Stimulated activated memory B cell treated with anti-CD40 and anti-IgM and Interleukin-4, amounts not matched to agents 10 μg/mL and 1 μg/mL and 100 μg/mL, for 72 hours (primary cell): ENCODE results near the gene SEZ6L2.
"Not testable (repeated sequence)": the region's sequence is repeated elsewhere in the genome, so short reads cannot be mapped to it uniquely, and the experiment has no call there.

ENCODE experiments used
- ATAC-seq: fragments of 150-1000 bp; cut with Tn5 transposase; 2 replicates; pipeline ENCODE4 v1.10.0; 2021
- H3K27ac Mint-ChIP-seq: one replicate; pipeline ENCODE4 v1.8.0; 2022; ENCODE audit warnings: mild to moderate bottlenecking, mixed read lengths
- H3K27me3 Mint-ChIP-seq: one replicate; pipeline ENCODE4 v1.8.0; 2022; ENCODE audit warnings: mixed read lengths
- H3K36me3 Mint-ChIP-seq: one replicate; pipeline ENCODE4 v1.8.0; 2022; ENCODE audit warnings: mixed read lengths
- H3K4me1 Mint-ChIP-seq: one replicate; pipeline ENCODE4 v1.8.0; 2022; ENCODE audit warnings: mixed read lengths
- H3K4me3 Mint-ChIP-seq: one replicate; pipeline ENCODE4 v1.8.0; 2022; ENCODE audit warnings: mild to moderate bottlenecking, moderate library complexity, mixed read lengths
- H3K9me3 Mint-ChIP-seq: one replicate; pipeline ENCODE4 v1.8.0; 2022; ENCODE audit warnings: mixed read lengths

The SEZ6L2 gene

DNA sequence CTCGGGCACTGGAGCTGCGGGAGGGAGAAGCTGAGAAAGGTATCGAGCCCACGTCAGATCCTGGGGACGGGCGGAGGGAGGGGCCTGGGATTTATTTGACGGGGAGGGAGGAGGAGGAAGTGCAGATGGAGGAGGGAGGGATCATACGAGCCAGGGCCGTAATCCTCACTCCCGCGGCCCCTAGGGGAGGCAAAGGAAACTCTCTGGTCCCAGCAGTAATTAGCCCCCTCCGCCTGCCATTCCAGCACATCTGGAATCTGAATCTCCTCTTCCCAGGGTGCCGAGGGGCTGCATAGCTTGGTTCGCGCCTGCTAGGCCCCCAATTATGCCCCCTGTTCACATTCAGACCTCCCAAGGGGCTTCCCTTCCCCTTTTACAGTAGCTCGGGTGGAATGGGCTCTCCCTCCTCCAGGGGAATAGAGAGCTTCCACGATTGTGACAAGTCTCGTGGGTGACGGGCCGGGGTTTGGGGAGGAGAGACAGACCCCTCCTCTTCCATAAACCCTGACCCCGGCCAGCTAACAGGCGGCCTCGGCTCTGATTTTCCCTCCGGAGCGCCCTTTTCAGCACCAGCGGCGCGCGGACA, at the start of gene SEZ6L2:
SEZ6L2 (minus strand) TSS at position 35 of the 586 bp plus-strand sequence. CDS start 531 bp downstream, outside the sequence.
- ATAC-seq = no peak
- H3K4me3 Mint-ChIP-seq = peak within 1 kb of the TSS; percentile 72
- peaks cover 62% of the 10 kb centered on the region for H3K27me3 Mint-ChIP-seq
- H3K9me3 Mint-ChIP-seq = no peaks in the 10 kb centered on the region
- H3K4me1 Mint-ChIP-seq = peaks cover 27% of the 10 kb centered on the region
- no peak within 1 kb of the TSS for H3K27ac Mint-ChIP-seq
- H3K36me3 Mint-ChIP-seq = no peaks in the 10 kb centered on the region

DNA sequence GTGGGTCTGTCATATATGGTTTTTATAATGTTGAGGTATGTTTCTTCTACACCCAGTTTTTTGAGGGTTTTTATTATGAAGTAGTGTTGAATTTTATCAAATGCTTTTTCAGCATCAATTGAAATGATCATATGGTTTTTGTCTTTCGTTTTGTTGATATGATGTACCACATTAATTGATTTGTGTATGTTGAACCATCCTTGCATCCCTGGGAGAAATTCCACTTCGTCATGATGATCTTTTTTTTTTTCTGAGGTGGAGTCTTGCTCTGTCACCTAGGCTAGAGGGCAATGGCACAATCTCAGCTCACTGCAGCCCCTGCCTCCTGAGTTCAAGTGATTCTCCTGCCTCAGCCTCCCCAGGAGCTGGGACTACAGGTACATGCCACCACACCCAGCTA, 48.5 kb upstream of the SEZ6L2 start:
- no peak for ATAC-seq
- Mint-ChIP-seq H3K27ac (no peak overlapping the region), H3K4me3 (no peak overlapping the region), H3K36me3 (peaks cover 9% of the 10 kb centered on the region), H3K9me3 (peaks cover 5% of the 10 kb centered on the region), H3K27me3 (peaks cover 32% of the 10 kb centered on the region), H3K4me1 (no peaks in the 10 kb centered on the region)

DNA sequence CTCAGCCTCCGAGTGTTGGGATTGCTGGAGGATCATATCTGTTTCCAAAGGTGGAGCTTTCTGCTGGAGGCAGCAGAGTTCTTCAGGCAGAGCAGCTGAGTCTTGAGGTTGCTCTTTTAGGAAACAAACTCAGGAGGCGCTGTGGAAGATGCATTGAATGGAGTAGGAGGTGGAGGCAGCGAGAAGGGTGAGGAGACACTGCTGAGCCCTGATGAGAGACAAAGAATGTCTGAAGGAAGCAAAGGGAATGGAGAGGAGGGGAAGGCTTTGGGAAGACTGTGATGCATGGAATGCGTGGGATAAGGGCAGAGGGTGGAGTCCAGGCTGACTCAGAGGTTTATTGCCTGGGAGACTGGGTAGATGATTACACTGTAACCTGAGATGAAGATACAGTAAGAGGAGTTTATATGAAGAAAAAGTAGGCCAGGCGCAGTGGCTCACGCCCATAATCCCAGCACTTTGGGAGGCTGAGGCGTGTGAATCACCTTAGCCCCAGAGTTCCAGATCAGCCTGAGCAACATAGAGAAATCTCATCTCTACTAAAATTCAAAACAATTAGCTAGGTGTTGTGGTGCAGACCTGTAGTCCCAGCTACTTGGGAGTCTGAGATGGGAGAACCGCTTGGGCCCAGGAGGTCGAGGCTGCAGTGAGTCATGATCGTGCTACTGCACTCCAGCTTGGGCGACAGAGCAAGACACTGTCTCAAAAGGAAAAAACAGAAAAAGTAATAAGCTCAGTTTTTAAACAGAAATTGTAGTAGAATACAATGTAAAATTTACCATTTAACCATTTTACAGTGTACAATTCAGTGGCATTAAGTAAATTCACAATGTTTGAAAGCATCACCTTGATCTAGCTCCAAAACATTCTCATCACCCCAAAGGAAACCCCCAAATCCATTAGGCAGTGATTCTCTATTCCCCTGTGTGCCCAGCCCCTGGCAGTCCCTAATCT, 44.8 kb upstream of the SEZ6L2 start:
- no peak for ATAC-seq
- Mint-ChIP-seq H3K4me3 (no peak overlapping the region), H3K9me3 (no peaks in the 10 kb centered on the region), H3K36me3 (no peaks in the 10 kb centered on the region), H3K4me1 (no peaks in the 10 kb centered on the region), H3K27ac (no peak overlapping the region), H3K27me3 (peaks cover 23% of the 10 kb centered on the region)

GRCh38 chr16:29940656-29941055, 41.3 kb upstream of the SEZ6L2 start:
- Mint-ChIP-seq H3K27me3 (peaks cover 38% of the 10 kb centered on the region), H3K36me3 (no peaks in the 10 kb centered on the region), H3K9me3 (no peaks in the 10 kb centered on the region), H3K4me3 (no peak overlapping the region), H3K27ac (no peak overlapping the region), H3K4me1 (no peaks in the 10 kb centered on the region)
- no peak for ATAC-seq

- not testable (repeated sequence) for ATAC-seq, H3K27me3 Mint-ChIP-seq, H3K36me3 Mint-ChIP-seq, H3K4me3 Mint-ChIP-seq, H3K9me3 Mint-ChIP-seq, H3K27ac Mint-ChIP-seq
- H3K4me1 Mint-ChIP-seq = peaks cover 11% of the 10 kb centered on the region
These were observed 32.4 kb upstream of the SEZ6L2 start for GRCh38 chr16:29931750-29932149.

- no peaks in the 10 kb centered on the region for H3K27me3 Mint-ChIP-seq
- peak overlapping the region; percentile 98 for H3K27ac Mint-ChIP-seq
- H3K36me3 Mint-ChIP-seq = peaks cover 15% of the 10 kb centered on the region
- H3K4me3 Mint-ChIP-seq = peak overlapping the region; percentile 93
- no peak for ATAC-seq
- H3K9me3 Mint-ChIP-seq = no peaks in the 10 kb centered on the region
- peaks cover 47% of the 10 kb centered on the region for H3K4me1 Mint-ChIP-seq
These were observed 27.9 kb upstream of the SEZ6L2 start for GRCh38 chr16:29927070-29927905.

DNA sequence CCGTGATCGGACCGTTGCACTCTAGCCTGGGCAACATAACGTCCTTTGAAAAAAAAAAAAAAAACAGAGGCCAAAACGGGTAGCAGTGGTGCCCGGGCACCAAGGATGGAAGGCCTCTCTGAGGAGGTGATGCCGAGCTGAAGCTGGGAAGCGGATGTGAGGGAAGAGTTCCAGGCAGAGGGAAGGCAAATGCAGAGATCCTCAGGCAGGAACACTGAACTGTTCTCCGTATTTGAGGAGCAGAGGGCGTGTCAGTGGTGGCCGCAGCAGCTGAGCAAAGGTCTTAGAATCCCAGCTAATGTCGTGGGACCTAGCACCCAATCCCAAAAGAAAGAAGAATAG, 27.3 kb upstream of the SEZ6L2 start:
- peak; percentile 44 for ATAC-seq
- H3K36me3 Mint-ChIP-seq = peaks cover 15% of the 10 kb centered on the region
- H3K27ac Mint-ChIP-seq = peak overlapping the region; percentile 98
- H3K9me3 Mint-ChIP-seq = no peaks in the 10 kb centered on the region
- H3K27me3 Mint-ChIP-seq = no peaks in the 10 kb centered on the region
- peak overlapping the region; percentile 93 for H3K4me3 Mint-ChIP-seq
- H3K4me1 Mint-ChIP-seq = peaks cover 47% of the 10 kb centered on the region

GRCh38 chr16:29925781-29926710, 26.7 kb upstream of the SEZ6L2 start, which contains the start of gene KCTD13:
Gene KCTD13 (minus strand): TSS chr16:29926226. CDS start chr16:29926033, 193 bp downstream.
- peaks cover 47% of the 10 kb centered on the region for H3K4me1 Mint-ChIP-seq
- ATAC-seq = peak; percentile 96
- peak within 1 kb of the TSS; percentile 93 for H3K4me3 Mint-ChIP-seq
- peak within 1 kb of the TSS; percentile 98 for H3K27ac Mint-ChIP-seq
- no peaks in the 10 kb centered on the region for H3K27me3 Mint-ChIP-seq
- H3K36me3 Mint-ChIP-seq = peaks cover 21% of the 10 kb centered on the region
- H3K9me3 Mint-ChIP-seq = no peaks in the 10 kb centered on the region

DNA sequence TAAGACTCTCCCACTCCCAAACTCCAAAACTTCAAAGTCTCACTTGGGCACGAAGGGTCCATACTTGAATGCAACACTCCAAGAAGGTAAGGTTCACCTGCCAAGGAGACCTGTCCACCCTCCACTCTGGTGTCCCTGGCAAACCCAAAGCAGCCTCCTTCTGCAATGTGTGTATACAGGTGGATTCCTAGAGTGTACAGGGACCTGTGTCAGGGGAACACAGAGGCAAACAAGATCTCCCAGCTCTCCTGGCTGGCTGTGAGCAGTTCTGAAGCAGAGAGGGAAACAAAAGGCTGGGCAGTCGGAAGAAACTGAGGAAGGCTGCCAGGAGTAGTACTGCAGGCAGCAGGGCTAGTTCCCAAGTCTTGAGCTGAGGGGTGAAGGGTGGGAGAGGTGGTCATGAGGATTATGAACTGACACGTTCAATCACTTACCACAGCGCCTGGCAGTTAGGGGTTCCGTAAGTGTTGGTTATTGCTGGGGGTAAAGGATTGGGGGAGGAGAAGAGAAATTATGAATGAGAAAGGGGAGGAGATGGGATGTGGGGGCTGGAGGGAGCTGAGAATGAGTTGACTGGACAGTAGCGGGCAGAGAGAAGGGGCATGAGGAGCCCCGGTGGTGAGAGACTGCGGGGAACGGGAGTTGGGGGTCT, 25.9 kb upstream of the SEZ6L2 start:
- ATAC-seq = no peak
- H3K4me1 Mint-ChIP-seq = peaks cover 55% of the 10 kb centered on the region
- H3K27ac Mint-ChIP-seq = peak overlapping the region; percentile 98
- H3K27me3 Mint-ChIP-seq = no peaks in the 10 kb centered on the region
- H3K4me3 Mint-ChIP-seq = peak overlapping the region; percentile 93
- no peaks in the 10 kb centered on the region for H3K9me3 Mint-ChIP-seq
- H3K36me3 Mint-ChIP-seq = peaks cover 29% of the 10 kb centered on the region

DNA sequence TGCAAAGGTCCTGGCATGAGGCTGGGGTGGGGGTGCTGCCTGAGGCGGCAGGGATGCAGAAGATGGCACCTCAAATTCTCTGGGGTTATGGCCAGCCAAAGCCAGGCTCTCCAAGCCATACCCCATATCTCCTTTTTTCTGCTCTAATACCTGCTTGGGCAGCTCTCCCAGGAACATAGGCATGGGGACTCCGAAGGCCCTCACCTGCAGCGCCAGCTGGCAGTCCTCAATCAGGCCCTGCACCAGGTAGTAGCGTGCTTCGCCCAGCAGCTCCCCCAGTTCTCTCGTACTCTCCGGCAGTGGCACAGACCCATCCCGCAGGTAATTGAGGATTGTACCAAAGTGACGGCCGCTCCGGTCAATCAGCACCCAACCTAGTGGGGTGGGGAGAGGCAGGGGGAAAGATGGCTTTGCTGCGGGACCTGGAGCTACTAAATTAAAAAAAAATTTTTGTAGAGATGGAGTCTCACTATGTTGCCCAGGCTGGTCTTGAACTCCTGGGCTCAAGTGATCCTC, 23.7 kb upstream of the SEZ6L2 start:
- Mint-ChIP-seq H3K27ac (no peak overlapping the region), H3K4me1 (peaks cover 58% of the 10 kb centered on the region), H3K36me3 (peaks cover 34% of the 10 kb centered on the region), H3K27me3 (no peaks in the 10 kb centered on the region), H3K4me3 (no peak overlapping the region), H3K9me3 (no peaks in the 10 kb centered on the region)
- ATAC-seq = no peak

- Mint-ChIP-seq H3K27me3 (no peaks in the 10 kb centered on the region), H3K27ac (no peak overlapping the region), H3K4me3 (no peak overlapping the region), H3K9me3 (no peaks in the 10 kb centered on the region), H3K4me1 (peaks cover 53% of the 10 kb centered on the region), H3K36me3 (peaks cover 34% of the 10 kb centered on the region)
- ATAC-seq = no peak
These were observed 23.0 kb upstream of the SEZ6L2 start for GRCh38 chr16:29922326-29922725.

DNA sequence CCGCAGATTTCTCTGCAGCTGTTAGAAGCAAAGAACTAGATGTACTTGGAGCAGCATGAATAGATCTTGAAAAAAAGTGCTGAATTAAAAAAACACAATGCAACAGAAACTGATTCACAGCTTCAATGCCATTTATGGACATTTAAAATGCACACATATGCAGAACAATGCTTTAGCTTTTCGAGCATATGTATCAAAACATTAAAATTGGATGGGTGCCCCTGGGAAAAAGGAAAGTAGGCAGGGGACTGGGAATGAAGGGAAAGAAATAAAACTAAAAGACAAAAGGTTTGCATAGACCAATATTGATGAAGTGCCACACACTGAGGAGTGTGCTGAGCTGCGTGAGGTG, 21.7 kb upstream of the SEZ6L2 start:
- no peak for ATAC-seq
- H3K27me3 Mint-ChIP-seq = no peaks in the 10 kb centered on the region
- H3K4me3 Mint-ChIP-seq = no peak overlapping the region
- peaks cover 41% of the 10 kb centered on the region for H3K4me1 Mint-ChIP-seq
- H3K27ac Mint-ChIP-seq = no peak overlapping the region
- no peaks in the 10 kb centered on the region for H3K9me3 Mint-ChIP-seq
- H3K36me3 Mint-ChIP-seq = peaks cover 39% of the 10 kb centered on the region

DNA sequence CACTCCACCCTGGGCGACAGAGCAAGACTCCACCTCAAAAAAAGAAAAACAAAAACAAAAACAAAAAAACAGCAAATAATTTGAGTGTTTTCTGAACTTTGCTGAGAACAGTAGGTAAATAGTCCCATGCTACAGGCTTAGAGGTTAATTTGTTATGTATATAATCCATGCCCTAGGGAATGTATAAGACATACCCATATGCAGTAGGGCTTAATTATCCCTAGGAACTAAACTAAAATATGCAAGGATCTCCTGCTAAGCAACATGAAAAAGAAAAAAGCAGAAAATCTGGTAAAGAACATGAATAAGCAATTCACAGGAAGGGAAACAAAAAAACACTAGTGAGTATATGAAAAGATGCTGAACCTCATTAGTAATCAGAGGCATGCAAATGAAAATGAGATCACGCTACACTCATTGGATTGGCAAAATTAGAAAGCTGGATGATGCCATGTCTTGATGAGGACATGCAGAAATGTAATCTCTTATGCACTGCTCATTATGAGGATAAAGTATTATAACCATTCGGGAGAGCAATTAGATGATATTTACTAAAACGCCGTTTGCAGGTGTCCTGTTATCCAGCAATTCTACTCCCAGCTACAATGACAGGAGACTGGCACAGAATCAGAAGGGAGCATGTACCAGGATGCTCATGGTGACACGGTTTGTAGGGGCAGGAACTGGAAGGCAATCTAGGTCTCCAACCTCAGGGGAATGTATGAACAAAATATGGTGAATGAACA, 21.1 kb upstream of the SEZ6L2 start:
- Mint-ChIP-seq H3K9me3 (no peaks in the 10 kb centered on the region), H3K4me3 (no peak overlapping the region), H3K36me3 (peaks cover 42% of the 10 kb centered on the region), H3K4me1 (peaks cover 39% of the 10 kb centered on the region), H3K27me3 (no peaks in the 10 kb centered on the region), H3K27ac (no peak overlapping the region)
- ATAC-seq = no peak
